H1 (cell line): ENCODE data around the gene TPT1.

Experiments used
- ASH2L ChIP-seq: fragments of 200-600, 300-600 bp; sonication (generic); IDR thresholded peaks from one replicate; pipeline ENCODE4 v1.7.1; 2017; ENCODE audit warnings: low read length
- EGR1 ChIP-seq: IDR thresholded peaks from 2 replicates; pipeline ENCODE4 v1.6.1; 2011; ENCODE audit warnings: low read depth, low read length, borderline replicate concordance
- NRF1 ChIP-seq: IDR thresholded peaks from 2 replicates; pipeline ENCODE4 v1.6.1; 2011; ENCODE audit warnings: mild to moderate bottlenecking, low read depth, low read length, improper control_type of control experiment
- POLR2A ChIP-seq, 2 experiments: IDR thresholded peaks; 1 replicate in 1 of 2; 2 replicates in 1 of 2; pipeline ENCODE4 v1.6.1; 2011; ENCODE audit warnings: low read depth in 2 of 2, low read length in 2 of 2, mild to moderate bottlenecking in 2 of 2; ENCODE audit errors: control extremely low read depth in 1 of 2
- RXRA ChIP-seq: IDR thresholded peaks from 2 replicates; pipeline ENCODE4 v1.6.1; 2011; ENCODE audit warnings: low read depth, mild to moderate bottlenecking, low read length, moderate library complexity; ENCODE audit not compliant: insufficient read depth
- SIN3A ChIP-seq, 2 experiments: IDR thresholded peaks in 1 of 2; conservative IDR thresholded peaks in 1 of 2; 2 replicates each; pipeline ENCODE4 v1.6.1; 2011 to 2012; ENCODE audit warnings: low read length in 2 of 2, improper control_type of control experiment in 1 of 2, low read depth in 1 of 2, mild to moderate bottlenecking in 1 of 2

GRCh38 chr13:45374917-45375316 lies 33.9 kb upstream of the TPT1 start:
- TF ChIP-seq NRF1 (no peak), RXRA (no peak), SIN3A (conservative IDR thresholded peaks at IDR 0.05 in 1 of 2, IDR thresholded peaks at IDR 0.05 in 1 of 2; ENCODE audit: low read depth in 1 of 2, low read length in 2 of 2) (no peak), ASH2L (no peak), EGR1 (no peak), POLR2A (IDR thresholded peaks at IDR 0.05; ENCODE audit: control extremely low read depth in 1 of 2, low read depth in 2 of 2, low read length in 2 of 2) (no peak)
